GM18870 (cell line): ENCODE data around the gene MEGF9.
"Not testable (repeated sequence)": the region's sequence is repeated elsewhere in the genome, so short reads cannot be mapped to it uniquely, and the experiment has no call there.

Experiments
- ATAC-seq: cut with Tn5 transposase; IDR thresholded peaks from one replicate; pipeline ENCODE4 v1.9.1; 2021; ENCODE audit warnings: moderate library complexity; ENCODE audit not compliant: unreplicated experiment

MEGF9 gene

DNA sequence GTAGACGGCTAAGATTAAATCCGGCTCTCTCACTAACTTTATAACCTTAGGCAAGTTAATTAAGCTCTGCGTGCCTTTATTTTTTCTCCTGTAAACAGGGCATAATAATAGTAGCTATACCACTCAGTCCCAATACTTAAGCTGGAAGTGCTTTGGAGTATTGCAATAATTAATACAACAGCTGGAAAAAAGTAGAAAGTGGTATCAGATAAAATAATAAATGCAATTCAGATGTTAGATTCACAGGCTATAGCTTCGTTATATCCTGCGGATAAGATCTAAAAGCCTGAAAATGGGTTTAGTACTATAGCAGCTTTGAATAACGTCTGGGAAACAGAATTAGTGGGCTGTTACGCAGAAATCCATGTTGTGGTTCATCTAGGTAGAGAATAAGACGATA is 51.8 kb downstream of the MEGF9 start:
- ATAC-seq = no peak

DNA sequence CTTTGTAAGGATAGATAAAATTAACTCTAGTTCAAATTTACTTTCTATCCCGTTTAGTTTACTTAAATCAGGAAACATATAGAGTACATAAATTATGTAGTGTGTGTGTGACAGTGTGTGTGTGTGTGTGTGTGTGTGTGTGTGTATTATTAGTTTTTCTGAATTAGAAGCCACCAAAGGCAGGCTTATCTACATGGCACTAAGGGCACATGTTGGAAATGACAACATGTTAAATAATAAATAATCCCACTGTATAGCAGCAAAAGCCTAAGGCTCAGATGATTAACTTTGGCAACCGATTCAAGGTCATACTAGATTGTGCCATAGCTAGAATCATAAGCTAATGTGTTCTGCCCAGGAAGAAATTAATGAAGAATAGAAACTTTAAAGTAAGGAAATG is 54.6 kb downstream of the MEGF9 start:
- no peak for ATAC-seq

DNA sequence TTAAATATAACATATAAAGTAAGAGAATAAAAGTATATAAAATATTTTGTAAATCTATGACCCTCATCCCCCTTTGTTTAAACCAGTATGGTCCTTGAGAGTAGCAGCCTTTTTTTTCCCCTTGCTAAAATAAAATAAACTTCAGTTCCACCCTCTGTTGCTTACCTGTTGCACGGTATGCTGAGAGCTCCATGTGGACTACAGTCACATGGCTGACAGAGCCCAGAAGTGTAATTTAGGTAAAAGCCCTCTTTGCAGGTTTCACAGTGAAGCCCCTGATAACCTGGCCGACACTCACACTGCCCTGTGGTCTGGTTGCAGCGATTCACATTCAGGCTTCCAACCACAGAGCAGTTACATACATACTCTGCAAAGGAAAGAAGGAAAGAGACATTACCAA is 55.1 kb downstream of the MEGF9 start:
- ATAC-seq = no peak

DNA sequence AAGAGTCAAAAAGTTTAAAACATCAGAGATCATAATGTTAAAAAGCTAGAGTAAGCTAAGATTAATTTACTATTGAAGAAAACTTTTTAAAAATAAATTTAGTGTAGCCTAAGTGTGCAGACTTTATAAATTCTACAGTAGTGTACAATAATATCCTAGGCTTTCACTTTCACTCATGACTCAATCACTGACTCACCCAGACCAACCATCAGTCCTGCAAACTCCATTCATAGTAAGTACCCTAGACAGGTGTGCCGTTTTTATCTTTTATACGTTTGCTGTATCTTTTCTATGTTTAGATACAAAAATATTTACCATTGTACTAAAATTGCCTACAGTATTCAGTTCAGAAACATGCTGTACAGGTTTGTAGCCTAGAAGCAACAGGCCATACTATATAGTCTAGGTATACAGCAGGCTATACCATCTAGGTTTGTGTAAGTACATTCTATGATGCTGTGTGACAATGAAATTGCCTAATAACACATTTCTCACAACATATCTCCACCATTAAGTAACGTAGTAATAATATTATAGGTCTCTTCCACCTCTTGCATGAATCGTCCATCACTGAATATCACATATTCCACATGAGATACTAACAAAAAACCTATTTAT is 59.2 kb downstream of the MEGF9 start:
- peak; percentile 76 for ATAC-seq

DNA sequence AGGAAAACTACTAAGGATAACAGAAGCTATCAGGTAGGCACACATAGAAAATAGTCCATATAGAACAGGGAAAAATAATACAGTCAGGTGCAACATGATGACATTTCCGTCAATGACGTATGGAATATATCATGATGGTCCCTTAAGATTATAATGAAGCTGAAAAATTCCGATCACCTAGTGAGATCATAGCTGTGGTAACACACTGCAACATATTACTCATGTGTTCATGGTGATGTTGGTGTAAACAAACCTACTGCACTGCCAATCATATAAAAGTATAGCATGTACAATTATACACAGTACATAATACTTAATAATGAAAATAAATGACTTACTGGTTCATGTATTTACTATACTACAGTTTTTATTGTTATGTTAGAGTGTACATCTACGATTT is 60.0 kb downstream of the MEGF9 start:
- ATAC-seq = no peak

DNA sequence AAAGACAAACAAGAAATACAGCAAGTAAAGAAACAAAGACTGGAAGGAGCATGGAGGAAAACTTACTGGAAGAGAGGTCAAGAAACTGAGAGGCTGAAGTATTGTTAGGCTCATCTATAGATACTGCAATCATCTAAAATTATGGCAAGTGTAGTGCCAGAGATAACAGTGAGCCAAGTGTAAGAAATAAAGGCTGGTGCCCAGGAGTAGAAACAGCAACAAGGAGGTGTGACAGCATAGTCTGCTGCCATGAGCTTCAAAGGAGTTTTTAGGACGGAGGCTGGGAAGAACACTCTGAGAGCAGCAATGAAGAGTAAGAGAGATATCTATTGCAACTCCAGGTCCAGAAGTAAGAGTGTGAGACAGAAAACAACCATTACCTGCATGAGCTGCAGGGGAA is 60.5 kb downstream of the MEGF9 start:
- no peak for ATAC-seq

DNA sequence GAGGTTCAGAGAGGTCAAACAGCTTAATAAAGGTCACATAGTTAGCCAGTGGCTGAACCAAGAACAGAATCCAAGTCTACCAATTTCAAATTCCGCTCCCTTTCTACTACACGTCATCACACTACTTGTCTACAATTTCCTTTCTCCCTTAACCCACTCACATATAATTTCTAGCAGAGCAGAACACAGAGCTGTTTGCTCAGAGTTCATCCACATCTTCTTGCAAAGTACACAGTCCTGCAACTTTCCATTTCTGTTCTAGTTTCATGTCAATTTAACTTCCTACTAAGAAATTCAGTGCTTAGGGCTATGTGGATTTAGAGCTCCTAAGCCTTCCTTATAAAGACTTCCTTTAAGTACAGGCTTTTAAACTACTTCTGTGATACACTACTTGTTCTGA is 61.3 kb downstream of the MEGF9 start:
- no peak for ATAC-seq

DNA sequence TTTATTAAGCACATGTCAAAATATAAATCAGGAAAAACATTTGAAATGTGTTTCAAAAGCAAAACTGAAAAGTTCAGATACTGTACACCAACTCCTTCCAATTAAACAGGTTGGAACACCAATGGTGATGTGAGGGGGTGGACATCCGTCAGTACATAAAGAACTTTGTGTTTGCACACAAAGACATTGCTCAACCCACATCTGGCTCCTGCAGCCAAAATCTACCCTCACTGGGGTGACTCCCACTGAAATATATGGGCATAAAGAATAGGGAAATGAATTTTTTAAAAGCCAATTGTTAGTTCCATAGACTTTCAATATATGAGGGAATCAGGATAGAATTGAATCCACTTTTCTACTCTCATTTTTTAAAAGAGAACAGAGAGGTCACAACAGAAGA is 63.9 kb downstream of the MEGF9 start:
- no peak for ATAC-seq

DNA sequence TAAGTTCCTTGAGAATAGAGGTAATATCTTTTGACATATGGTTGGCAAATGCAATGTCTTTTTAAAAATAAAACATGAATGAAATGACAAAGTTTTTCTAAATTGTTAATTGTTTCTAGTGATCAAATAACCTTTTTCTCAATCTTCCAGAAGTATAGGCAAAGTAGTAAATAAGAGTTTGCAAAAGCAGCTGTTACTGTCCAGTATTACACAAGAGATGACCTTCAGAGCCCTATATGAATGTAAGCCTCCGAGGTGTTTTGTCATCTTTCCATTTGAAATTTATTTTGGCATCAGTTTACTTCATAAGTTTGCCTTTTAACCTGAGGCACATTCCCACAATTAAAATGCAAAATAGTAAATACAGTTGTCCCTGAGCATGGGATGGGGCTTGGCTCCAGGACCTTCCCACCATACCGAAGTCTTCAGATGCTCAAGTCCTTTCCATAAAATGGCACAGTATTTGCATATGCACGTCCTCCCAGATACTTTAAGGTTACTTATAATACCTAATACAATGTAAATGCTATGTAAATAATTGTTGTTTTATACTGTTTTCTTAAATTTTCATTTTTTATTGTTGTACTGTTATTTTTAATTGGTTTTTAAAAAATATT is 65.6 kb downstream of the MEGF9 start:
- no peak for ATAC-seq

DNA sequence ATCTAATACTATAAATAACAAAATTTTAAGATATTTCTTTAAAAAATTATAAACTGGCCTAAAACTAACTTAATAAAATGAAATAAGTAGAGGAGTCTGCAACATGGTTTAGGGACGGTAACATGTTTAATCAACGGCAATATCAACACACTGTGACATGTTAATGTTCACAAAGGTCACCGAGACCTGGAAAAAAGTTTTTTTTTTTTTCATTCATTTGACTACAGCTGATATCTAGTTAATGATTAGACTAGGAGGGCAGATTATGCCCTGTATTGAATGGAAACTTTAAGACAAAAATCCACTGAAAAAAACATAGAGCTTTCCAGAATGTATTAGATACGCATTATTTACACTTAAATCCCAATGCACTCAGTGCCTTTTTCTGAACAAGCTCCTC is 67.3 kb downstream of the MEGF9 start:
- ATAC-seq = no peak

DNA sequence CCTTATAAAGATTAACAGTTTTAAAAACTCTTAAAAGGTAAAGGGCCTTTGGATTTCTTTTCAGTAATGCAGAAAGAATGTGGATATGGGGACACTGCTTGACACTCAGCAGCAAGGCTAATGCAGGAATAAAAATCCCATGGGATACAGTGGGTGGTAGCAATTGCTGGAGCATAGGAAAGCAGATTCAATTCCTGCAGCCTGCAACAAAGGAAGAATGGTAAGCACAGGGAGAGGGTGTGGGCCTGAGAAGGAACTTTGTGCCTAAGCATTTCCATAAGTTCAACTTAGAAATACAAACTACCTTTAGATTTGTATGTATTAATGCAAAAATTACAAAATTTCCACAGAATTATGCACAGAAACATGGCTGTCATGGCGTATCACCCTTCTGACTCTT is 68.5 kb downstream of the MEGF9 start:
- no peak for ATAC-seq

DNA sequence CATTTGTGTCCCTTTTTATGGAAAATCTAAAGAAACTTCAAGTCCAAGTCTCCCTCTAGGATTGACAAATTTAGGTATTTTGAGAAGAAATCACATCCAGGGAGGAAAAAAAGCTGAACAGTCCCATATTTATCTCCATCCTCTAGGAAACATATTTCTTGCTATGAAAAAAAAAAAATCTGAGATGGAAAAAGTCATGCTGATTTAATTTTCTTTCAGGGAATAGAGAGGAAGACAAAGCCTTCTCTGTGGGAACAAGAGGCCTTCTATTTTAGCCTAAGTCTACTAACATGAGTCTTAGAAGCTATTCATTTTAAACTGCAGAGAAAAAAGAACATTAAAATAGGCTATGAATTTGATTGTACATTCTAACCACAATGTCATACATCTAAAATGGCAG is 71.2 kb downstream of the MEGF9 start:
- no peak for ATAC-seq

DNA sequence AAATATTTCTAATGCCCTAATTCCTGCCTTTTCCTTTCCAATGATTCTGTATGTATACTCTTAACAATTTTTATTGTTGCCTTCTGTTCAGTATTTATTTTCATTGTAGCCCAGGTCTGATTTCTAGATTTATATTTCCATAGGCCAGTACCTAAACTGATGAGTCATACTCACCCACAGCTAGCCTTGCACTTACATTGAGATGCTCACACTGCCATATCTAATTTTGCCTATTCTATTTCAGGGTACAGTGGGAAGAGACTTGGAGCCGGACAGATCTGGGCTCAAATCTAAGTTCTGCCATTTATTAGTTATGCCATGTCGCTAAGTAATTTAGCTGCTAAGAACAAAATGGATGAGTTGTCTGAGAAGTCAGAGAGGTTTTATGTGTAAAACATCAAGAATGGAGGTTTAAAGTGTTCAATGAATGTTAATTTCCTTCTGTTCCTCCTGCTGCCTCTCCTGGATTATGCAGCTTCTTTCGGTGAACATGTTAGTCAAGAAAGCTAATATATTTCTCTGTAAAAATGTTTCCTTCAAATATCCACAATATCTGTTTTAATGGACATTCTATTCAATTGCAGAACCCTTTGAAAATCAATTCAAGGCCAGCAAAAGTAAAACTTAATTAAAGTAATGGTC is 72.0 kb downstream of the MEGF9 start:
- ATAC-seq = no peak

DNA sequence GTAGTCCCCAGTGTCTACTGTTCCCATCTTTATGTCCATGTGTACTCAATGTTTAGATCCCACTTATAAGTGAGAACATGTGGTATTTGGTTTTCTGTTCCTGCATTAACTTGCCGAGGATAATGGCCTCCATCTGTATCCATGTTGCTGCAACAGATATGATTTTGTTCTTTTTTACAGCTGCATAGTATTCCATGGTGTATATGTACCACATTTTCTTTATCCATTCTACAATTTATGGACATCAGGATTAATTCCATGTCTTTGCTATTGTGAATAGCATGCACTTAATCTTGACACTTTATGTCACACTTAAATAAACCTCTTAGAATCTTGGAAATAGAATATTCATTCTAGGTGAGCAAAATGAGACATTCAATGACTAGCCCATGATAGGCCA is 73.4 kb downstream of the MEGF9 start:
- ATAC-seq = not testable (repeated sequence)

DNA sequence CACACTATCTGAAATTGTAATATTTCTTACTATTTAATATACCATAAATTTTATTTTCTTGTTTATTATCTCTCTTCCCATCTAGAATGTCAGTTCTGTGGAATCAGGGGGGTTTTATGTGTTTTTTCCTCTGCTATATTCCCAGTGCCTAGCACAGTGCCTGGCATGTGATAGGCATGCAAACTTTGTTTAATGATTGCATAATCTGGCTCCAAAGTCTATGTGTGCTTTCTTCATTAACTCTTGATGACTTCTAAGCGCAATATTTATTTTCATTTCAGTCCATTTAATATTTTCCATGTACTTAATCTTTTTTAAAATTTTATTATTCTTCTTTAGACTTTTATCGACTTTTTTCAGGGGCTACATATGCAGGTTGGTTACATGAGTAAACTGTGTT is 73.9 kb downstream of the MEGF9 start:
- ATAC-seq = no peak

DNA sequence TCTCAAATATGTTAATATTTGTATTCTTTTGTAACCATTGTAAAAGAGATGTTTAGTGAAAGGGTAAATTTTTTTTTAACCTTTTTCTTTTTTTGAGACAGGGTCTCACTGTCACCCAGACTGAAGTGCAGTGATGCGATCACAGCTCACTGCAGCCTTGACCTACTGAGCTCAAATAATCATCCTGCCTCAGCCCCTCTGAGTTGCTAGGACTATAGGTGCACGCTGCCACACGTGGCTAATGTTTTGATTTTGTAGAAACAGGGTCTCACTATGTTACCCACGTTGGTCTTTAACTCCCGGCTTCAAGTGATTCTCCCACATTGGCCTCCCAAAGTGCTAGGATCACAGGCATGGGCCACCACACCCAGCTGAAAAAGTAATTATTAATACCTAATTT is 76.4 kb downstream of the MEGF9 start:
- no peak for ATAC-seq

DNA sequence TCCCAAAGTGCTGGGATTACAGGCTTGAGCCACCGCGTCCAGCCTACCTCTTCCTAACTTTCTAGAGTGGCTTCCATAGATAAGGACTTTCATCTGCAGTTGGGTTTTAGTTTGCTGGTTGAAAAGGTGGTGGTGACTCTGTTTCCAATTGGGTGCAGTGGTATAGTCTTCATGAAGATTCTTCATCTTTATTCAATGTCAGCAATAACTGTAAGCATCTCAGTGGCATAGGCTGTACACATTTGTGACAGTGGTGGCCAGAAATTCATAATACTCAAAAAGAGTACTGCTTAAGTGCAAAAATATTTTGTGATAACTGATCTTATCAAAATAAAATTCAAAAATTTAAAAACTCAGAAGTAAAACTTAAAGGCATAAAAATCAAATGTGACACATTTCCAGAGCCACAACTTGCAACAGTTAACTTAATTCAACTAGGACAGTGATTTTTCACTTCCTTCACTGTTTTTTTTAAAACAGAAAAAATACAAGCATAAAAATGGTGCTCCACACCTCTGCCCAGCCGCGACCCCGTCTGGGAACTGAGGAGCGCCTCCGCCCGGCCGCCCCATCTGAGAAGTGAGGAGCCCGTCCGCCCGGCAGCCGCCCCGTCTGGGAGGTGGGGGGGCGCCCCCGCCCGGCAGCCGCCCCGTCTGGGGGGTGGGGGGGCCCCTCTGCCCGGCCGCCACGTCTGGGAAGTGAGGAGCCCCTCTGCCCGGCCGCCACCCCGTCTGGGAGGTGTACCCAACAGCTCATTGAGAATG is 77.9 kb downstream of the MEGF9 start:
- ATAC-seq = no peak

DNA sequence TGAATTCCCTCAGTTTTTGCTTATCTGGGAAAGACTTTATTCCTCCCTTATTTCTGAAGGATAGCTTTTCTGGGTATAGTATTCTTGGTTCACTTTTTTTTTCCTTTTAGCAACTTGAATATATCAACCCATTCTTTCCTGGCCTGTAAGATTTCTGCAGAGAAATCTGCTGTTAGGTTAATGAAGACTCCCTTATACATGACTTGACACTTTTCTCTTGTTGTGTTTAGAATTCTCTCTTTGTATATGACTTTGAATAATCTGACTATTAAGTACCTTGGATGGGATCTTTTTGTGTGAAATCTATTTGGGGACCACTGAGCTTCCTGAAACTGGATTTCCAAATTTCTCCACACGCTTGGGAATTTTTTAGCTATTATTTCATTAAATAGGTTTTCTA is 79.3 kb downstream of the MEGF9 start:
- ATAC-seq = no peak

DNA sequence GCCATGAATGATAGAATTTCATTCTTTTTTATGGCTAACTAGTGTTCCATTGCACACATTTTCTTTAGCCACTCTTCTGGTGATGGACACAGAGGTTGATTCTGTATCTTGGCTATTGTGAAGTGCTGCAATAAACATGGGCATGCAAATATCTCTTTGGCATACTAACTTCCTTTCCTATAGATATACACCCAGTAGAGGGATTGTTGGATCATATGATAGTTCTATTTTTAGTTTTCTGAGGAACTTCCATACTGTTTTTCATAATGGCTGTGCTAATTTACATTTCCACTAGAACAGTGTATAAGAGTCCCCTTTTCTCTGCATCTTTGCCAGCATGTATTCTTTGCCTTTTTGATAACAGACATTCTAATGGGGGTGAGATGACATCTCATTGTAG is 83.9 kb downstream of the MEGF9 start:
- no peak for ATAC-seq

DNA sequence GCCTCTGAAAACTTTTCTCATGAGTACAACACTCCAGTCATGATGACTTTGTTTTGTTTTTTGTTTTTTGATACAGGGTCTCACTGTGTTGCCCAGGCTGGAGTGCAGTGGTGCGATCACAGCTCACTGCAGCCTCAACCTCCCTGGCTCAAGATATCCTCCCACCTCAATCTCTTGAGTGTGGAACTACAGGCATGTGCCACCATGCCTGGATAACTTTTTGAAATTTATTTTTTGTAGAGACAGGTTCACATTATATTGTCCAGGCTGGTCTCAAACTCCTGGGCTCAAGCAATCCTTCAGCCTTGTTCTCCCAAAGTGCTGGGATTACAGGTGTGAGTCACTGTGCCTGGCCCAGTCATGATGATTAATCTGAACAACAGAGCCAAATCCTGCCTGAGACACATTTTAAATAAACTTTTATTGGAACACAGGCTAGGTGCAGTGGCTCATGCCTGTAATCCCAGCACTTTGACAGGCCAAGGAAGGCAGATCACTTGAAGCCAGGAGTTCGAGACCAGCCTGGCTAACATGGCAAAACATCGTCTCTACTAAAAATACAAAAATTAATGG is 85.3 kb downstream of the MEGF9 start:
- ATAC-seq = not testable (repeated sequence)

DNA sequence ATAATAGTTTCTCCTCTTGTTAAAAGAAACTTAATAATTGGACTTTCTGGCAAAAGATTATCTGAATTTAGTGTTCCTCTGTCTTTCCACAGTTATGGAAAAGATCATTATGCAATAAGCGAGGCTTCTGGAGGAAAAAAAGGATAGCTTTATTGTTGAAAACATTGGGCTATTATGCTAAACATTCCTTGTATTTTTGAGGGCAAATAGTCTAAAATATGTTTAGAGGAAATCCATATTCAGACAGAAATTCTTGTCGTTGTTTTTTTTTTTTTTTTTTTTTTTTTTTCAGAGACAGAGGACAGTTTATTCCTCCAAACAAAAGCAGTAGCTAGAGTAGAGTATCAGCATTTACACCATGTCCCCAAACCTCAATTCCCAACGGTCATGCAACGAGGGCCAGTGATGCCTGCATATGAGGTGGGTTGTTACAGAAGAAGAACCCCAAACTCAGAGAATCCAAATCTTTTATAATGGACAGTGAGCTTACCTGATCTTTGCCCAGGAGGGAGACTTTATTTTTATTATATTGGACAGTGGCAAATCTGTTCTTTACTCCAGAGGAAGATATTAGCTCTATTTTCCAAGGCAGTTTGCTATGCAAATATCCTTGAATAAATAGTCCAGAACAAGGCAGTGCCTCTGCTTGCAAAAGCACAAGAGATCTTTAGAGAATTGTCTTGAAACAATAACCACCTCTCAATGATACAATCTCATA is 85.9 kb downstream of the MEGF9 start:
- ATAC-seq = no peak
